Stimulated activated CD8-positive, alpha-beta memory T cell treated with anti-CD3 and anti-CD28 coated beads, Interleukin-4, amount 100 ng/mL, for 1 hour (primary cell): ENCODE results near the gene SHMT2.

Experiments
- DNase-seq, 2 donors: peaks; one replicate each; pipeline ENCODE4 v3.0.0-alpha.2; 2020; ENCODE audit warnings: low read depth in 2 of 2, low spot score in 1 of 2

SHMT2 gene

DNA sequence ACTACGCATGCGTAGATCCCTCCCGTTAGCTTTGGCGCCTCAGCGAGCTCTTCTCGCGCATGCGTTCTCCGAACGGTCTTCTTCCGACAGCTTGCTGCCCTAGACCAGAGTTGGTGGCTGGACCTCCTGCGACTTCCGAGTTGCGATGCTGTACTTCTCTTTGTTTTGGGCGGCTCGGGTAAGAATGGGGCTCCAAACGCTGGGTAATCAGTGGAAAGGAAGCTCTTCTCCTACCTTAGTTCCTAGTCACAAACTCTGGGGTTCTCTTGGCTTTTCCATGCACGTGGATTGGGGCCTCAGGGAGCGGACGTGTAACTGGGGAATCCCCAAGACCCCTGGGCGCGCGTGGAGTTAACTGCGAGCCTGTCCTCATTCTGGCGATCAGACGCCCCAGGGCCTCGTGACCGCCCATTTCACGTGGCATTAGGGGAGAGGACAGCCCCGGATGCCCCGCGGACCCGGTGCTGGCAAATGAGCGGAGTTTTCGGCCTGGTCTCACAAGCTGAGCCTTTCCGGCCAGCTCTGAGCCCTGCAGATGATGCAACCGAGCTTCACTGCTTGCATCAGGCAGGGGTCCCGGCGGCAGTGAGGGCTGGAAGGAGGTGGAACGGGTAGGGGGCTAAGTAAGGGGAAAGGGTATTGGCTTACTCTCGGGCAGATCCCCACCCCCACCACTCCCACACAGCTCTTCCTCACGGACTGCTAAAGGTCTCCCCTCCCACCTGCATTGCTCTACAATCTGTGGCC is at the start of gene SHMT2:
SHMT2 (plus strand) TSS at position 78 of the 747 bp plus-strand sequence; CDS start at position 146, 68 bp downstream.
- DNase-seq: peak; percentile 84 to 91

DNA sequence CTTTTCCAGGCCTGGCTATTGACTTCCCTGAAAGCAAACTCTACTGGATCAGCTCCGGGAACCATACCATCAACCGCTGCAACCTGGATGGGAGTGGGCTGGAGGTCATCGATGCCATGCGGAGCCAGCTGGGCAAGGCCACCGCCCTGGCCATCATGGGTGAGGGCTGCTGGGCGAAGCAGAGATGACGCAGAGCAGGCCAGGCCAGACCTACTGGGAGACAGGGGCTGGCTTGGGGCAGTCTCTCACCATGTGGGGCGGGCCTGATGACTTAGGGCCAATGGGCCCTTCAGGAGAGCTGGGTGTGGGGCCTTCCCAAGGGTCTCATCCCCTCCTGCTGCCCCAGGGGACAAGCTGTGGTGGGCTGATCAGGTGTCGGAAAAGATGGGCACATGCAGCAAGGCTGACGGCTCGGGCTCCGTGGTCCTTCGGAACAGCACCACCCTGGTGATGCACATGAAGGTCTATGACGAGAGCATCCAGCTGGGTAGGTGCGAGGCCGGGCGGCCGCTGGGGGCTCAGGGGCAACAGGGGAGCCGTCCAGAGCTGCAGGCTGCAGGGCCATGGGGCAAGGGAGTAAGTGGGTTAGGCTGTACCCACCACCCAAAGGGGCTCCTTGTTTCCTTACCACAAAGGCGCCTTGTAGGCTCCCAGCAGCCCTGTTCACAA is 49.1 kb upstream of the SHMT2 start:
- no peak for DNase-seq

DNA sequence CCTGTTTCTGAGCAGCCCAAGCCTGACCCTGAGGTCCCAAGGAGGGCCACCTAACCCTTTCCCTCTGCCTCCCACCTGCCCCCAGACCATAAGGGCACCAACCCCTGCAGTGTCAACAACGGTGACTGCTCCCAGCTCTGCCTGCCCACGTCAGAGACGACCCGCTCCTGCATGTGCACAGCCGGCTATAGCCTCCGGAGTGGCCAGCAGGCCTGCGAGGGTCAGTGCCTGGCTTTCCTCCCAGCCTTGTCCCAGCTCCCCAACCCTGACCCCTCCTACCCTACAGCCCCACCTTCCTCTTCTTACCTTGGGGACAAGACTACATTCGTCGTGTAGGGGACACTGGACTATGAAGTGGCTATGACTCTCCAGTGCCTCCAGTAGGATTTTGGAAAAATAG is 48.4 kb upstream of the SHMT2 start:
- no peak for DNase-seq

DNA sequence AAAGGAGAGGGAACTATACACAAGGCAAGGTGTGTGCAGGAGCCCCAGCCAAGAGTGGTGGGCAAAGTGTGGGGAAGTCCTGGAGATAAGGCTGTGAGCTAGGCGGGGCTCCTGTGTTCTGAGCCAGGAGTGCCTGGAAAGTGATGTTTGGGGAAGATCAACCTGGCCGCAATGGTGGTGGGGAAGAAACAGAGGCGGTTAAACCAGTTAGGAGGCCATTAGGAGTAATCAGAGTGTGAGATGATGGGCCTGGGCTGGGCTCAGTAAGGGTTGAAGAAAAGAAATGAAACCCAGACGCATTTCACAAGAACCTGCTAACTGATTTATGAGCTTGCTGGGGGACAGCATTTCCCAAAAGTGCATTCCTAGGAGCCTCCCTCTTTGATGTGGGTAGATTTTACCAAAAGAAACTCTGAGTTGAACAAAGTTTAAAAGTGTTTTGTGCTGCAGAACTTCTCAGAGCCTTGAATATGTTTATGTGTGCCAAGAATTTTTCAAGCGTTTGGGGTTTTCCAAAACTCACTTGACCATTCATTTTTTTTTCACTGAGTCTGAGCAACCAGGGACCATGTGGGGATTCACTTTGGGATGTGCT is 47.9 kb upstream of the SHMT2 start:
- DNase-seq: no peak

DNA sequence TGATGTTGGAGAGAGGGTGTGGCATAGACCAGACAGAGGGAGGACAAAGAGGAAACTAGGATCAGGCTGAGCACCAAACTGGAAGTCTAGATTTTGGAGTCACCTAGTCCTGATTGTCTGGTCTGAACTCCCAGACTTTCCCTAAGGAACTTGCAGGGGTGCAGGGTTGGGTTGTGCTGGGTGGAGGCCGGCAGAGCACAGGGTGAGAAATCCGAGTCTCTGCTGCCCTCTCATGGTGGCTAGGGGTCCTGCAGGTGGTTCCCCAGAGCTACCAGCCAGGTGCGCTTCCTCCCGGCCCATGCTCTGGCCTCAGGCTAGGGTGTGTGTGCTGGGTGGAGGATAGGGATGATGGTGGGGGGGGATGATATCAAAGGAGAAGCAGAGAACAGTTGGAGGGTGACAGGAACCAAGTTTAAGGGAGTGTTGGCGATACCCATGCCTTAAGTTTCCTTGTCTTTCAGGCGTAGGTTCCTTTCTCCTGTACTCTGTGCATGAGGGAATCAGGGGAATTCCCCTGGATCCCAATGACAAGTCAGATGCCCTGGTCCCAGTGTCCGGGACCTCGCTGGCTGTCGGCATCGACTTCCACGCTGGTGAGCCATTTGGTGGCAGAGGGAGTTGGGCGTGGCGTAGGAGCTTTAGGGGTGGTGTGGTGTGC is 46.5 kb upstream of the SHMT2 start:
- peak; percentile 46 to 59 for DNase-seq

DNA sequence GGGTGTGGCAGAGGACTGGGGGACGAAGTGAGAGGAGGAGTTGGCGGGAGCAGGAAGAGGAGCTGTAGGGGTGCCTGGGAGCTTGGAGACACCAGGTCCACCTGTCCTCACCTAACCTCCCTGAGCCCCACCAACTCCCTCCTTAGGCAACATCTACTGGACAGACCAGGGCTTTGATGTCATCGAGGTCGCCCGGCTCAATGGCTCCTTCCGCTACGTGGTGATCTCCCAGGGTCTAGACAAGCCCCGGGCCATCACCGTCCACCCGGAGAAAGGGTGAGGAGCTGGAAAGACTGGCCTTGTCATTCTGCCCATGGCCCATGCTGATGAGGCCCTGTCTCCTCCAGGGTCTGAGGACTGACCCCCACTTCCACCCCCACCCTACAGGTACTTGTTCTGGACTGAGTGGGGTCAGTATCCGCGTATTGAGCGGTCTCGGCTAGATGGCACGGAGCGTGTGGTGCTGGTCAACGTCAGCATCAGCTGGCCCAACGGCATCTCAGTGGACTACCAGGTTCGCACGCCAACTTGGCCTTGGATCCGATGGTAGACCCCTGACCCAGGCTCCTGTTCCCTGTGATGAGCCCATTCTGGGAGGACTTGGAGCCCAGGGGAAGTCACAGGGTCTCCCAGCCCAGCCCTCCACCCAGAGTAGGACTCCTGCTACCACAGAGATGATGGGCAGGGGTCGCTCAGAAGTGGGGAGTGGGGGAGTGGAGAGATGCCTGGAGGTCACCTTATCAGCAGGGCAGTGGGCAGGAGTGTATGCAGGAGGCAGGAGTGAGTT is 45.4 kb upstream of the SHMT2 start:
- no peak for DNase-seq

DNA sequence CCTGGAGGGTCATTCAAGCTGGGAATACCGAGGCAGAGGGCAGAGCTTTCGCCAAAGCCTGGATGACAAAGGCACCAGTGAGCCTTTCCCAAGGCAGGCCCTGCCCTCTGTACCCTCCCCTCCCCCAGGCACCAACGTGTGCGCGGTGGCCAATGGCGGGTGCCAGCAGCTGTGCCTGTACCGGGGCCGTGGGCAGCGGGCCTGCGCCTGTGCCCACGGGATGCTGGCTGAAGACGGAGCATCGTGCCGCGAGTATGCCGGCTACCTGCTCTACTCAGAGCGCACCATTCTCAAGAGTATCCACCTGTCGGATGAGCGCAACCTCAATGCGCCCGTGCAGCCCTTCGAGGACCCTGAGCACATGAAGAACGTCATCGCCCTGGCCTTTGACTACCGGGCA is 44.1 kb upstream of the SHMT2 start:
- DNase-seq: no peak

DNA sequence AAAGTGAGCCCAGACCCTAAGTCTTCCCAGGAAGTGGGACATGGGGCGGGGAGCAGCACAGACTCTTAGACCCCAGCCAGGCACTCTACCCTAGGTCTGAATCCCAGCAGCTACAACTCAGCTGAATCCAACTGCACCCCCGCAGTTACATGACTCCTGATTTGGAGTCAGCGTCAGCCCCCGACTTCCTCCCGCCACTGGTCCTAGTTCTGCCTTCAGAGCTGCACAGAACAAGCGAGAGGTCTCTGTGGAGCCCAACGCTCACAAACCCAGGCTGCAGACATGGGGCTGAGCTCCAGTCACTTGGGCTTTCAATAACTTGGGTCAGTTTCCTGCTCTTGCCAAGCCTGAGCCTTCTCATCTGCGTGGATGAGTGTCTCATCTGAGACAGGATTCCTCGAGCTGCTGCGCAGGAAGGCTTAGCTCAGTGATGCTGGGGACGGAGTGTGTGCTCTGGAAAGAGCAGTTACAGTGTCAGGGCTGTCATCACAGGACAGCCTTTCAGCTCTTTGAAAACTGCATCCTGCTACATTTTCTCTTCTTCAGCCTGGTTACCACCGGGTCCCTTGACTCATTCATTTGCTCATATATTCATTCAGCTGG is 43.5 kb upstream of the SHMT2 start:
- no peak for DNase-seq

DNA sequence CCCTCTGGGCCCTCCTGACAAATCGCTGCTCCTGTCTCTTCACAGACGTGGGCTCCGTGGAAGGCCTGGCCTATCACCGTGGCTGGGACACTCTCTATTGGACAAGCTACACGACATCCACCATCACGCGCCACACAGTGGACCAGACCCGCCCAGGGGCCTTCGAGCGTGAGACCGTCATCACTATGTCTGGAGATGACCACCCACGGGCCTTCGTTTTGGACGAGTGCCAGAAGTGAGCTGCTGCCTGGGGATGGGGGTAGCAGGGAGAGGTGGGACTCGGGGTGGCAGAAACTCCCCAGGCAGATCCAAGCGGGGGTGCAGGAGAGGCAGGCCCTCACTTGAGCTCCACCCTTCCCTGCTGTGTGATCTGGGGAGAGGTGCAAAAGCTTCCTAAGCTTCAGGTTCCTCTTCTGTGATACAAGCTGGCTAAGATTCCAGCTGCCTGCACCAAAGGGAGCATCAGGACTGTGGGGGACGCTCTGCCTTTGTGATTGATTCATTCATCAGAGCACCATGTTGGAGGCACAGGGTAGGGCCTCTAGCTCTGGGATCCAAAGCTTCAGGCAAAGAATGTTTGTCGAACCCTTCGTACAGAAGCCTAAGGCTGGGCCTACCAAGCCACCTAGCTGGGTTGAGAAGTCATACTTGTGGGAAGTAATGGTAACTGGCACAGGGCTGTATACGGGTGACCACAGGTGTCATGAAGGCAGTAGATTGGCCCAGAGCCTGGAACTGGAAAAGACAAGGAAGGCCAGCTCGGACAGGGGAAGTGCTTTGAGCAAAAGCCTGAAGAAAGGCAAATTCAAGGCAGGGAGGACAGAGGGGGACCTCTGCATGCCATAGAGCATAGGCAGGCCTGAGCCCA is 42.1 kb upstream of the SHMT2 start:
- DNase-seq: no peak

DNA sequence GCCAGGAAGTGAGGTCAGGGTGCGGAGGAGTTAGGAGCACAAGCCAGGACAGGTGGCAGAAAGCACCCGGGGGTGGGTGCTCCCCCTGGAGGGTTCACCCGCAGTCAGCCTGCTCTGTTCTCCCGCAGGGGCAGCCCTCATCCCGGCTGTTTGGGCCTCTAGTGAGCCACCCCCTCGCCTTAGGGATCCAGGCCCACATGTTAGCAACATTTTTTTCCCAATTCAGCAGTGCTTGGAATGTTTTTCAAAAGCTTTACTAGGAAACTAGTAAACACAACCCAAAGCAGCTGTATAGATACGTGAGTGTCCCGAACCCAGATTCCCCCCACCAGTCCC is 41.5 kb upstream of the SHMT2 start:
- DNase-seq: no peak

DNA sequence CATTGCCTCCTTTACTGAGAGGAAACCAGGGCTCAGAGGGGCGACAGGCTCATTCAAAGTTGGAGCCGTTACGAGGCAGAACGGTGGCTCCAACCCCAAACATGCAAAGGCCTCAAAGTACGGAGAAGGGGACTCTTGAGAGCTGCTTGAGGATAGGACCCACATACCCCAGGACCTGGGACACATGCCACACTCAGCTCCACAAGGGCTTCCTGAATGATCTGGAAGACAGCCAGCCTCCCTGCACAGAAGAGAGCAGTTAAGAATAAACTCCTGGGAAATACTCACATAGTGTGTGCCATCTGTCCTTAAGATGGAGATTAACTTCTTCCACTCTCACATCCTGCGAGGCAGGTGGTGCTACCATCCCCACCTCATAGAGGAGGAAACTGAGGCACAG is 39.5 kb upstream of the SHMT2 start:
- DNase-seq: no peak

DNA sequence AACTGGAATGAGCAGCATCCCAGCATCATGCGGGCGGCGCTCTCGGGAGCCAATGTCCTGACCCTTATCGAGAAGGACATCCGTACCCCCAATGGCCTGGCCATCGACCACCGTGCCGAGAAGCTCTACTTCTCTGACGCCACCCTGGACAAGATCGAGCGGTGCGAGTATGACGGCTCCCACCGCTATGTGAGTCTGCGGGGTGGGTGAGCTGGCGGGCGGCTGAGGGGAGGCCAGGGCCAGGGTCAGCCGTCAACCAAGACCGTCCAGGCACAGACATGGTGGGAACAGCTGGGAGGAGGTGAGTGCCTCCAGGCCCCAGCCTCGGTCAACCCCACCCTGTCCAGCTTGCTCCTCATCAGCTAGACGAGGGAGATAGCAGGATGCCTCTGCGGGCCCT is 38.7 kb upstream of the SHMT2 start:
- no peak for DNase-seq

DNA sequence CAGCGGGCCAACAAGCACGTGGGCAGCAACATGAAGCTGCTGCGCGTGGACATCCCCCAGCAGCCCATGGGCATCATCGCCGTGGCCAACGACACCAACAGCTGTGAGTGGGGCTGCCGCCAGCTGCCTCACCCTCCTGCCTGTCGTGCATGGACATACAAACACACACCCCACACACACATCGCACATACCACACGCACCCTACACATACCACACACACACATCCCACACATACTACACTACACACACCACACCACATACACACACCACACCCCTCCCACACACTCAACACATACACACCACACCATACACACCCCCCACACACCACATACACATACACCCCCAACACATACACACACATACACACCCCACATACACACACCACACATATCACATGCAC is 38.1 kb upstream of the SHMT2 start:
- no peak for DNase-seq

DNA sequence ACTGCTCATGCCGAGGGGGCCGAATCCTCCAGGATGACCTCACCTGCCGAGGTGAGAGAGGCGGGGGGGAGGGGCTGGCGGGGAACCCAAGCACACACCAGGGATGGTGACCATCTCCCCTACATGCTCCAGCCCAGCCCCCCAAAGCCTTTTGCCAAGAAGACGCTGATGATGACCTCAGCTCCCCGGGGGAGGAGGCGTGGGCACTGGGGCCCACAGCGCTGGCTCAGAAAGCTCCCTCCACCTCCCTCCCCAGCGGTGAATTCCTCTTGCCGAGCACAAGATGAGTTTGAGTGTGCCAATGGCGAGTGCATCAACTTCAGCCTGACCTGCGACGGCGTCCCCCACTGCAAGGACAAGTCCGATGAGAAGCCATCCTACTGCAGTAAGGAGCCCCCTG is 36.6 kb upstream of the SHMT2 start:
- DNase-seq: no peak

DNA sequence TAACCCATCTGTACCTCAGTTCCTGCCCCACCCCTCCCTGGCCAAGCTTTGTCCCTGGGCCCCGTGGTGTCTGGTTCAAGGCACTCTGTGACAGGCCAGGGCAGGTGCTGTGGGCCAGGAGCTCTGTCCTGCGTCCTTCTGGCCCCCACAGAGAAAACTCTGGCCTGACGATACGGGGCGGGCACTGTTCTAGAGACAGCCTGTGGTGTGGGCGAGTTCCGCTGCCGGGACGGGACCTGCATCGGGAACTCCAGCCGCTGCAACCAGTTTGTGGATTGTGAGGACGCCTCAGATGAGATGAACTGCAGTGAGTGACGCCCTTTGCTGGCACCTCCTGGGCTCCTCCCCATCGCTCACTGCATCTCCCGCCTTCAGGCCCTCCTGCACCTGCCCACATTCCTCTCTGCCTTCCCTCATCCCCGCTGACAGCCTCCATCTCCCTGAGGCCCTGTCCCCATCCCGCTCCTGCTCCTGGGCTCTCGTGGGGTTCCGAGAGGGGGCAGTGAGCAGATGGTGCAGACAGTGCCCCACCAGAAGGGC is 35.7 kb upstream of the SHMT2 start:
- no peak for DNase-seq

DNA sequence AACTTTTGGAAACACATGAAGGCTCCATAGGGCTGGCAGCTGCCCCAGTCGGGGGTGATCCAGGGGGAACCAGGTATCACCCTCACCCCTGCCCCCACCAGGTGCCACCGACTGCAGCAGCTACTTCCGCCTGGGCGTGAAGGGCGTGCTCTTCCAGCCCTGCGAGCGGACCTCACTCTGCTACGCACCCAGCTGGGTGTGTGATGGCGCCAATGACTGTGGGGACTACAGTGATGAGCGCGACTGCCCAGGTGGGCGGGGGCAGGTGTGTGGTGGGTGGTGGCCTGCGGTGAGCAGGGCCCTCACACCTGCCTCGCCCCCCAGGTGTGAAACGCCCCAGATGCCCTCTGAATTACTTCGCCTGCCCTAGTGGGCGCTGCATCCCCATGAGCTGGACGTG is 35.3 kb upstream of the SHMT2 start:
- no peak for DNase-seq

DNA sequence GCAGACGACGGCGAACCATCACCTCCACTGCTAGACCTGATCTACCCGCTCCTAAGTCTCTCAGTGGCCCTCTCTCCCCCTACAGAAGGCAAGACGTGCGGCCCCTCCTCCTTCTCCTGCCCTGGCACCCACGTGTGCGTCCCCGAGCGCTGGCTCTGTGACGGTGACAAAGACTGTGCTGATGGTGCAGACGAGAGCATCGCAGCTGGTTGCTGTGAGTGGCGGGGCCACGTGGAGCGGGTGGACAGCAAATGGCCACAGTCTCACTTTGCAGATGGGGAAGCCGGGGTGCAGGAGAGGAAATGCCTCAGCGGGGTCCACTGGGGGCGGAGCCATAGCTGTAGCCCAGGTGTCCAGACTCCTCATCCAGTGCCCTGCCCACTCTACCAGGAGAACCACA is 34.3 kb upstream of the SHMT2 start:
- DNase-seq: no peak

DNA sequence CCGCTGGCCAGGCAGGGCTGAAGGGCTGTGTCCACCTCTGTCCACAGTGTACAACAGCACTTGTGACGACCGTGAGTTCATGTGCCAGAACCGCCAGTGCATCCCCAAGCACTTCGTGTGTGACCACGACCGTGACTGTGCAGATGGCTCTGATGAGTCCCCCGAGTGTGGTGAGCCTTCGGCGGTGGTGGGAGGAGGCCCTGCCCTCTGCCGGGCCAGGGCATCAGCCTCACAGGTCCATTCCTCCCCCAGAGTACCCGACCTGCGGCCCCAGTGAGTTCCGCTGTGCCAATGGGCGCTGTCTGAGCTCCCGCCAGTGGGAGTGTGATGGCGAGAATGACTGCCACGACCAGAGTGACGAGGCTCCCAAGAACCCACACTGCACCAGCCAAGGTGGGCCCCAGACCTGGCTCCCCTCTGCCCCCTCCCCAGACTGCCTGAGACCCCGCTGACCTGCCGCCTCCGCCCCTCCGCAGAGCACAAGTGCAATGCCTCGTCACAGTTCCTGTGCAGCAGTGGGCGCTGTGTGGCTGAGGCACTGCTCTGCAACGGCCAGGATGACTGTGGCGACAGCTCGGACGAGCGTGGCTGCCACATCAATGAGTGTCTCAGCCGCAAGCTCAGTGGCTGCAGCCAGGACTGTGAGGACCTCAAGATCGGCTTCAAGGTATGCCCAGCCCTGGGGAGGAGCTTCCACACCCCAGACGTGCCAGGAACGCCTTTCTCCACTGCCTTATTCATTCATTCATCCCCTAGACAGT is 33.7 kb upstream of the SHMT2 start:
- DNase-seq: no peak

DNA sequence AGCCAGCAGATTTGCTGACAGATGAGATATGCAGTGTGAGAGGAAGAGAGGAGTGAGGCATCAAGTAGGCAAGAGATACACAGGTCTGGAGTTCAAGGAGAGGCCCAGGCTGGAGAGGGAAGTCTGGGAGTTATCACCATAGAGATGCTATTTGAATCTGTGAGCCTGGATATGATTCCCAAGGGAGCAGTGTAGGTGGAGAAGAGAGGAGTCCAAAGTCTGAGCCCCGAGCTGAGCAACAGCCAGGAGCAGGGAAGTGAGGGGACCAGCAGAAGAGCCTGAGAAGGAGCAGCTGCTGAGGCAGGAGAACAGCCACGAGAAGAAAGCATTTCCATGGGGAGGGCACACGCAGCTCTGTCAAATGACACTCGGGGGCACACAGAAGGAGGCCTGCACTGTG is 33.1 kb upstream of the SHMT2 start:
- DNase-seq: no peak
